ENCODE measurements around the gene ALK.

The ALK gene

DNA sequence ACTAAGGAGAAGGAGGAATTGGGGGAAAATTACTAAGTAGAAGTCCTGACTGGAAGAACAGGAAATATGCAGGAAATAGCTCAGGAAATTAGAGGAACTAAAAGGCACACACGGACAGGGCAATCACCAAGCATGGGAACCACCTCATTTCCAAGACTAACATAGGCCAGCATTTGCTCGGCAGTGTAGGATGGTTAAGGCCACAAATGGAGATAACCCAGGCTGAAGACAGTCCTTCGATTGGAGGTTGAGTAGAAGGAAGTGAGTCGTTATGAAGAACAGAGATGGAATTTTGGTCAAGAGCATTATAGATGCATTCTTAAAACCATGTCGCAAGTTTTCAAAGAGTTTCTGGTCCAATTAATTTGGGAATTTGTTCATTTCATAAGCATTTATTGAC is 401.4 kb downstream of the ALK start:
- DNase-seq, result no peak

DNA sequence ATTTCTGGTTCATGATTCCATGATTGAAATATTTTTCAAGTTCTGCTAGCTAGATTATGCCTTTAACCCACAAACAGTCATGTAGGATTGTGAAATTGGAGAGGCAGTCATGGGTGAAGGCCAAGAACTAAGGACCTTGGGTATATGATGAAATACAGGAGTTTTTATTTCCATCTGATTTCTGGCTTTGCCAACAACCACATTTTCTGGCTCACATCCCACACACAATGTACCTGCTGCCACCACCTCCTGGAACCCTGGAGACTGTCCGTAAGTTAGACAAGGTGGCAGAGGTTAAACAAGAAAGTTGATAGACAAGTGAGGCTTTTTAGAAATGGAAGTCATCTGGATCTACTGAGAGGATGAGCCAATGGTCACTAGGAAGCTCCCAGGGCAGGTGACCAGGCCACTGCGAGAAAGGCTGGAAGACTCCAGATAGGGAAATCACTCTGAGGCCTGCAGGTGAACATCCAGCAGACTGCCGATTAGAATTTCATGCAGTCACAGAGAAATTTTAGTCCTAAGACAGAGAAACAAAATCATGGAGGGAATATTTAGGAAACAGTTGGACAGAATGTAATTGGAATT is 402.0 kb downstream of the ALK start:
- no peak for DNase-seq

GRCh38 chr2:29518646-29519337 is 402.6 kb downstream of the ALK start:
- DNase-seq, result no peak

DNA sequence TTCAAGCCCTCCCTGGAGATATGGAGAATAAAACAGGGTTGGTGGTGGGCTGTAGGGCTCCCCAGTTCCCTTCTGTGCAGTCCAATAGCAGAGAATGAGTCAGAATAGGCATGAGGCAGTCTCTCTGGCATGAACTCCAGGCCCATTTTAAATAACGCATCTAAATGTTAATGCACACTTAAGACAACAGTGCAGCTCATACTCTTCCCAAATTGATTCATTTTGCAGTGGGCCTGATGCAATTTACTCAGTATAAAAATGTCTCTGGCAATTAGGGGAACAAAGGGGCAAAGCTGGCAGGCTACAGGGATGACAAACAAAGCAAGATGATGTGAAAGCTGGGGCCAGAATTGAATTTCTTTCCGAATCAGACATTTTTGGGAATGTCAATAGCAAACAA is 403.4 kb downstream of the ALK start:
- DNase-seq, result no peak

DNA sequence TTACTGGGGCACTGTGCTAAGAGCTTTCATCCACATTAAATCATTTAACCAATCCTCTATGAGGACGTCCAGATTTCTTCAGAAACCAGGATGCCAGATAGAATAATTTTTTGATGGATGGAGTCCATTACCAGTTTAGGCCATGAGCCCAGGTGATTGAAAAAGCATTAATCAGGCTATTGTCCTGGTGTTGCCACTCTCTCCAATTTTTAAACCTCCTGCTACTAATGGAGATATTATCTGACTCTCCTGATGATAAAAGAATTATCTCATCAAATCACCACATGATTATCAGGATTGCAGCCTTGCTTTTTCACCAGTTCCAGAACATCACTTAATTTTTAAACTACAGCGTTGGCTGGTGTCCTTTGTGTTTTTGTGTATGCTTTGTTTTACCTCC is 404.0 kb downstream of the ALK start:
- DNase-seq, result no peak

GRCh38 chr2:29516767-29517166 is 404.6 kb downstream of the ALK start:
- DNase-seq, result no peak

DNA sequence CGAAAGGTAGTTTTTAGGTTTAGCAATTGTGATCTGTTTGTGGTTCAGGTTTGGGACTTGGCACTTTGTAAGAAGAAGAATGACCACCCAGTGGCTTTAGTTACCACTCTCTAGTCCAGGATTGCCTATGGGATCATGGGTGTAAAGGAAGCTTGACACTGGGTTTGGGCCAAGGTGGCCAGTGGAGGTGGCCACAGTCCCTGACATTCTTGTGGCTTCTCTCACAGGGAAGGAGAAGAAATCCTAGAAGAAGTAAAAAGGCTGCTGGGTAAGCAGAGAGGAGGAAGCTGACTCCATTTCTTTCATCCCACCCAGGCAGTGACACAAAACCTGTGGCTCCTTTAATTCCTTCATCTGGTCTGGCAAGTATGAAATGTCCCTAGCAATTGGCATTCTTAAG is 411.5 kb downstream of the ALK start:
- no peak for DNase-seq

DNA sequence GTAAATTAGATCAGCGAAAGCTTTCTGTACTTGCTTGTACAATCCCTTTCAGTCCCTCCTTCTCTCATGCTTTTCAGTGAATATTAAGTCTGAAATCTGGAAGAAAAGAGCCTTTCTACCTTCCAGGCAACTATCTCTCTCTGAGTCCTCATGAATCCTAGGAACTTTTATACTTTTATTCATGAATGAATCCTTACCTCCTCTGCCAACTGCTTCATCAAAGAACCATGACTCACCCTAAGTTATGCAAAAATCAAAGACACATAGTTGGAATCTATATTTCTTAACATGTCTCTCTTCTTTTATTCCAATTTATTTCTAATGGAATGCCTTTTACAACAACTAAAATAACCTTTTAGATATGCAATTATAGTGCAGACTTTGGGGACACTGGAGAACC is 412.0 kb downstream of the ALK start:
- no peak for DNase-seq

- no peak for DNase-seq
Observed at GRCh38 chr2:29504746-29505145, 416.6 kb downstream of the ALK start.

DNA sequence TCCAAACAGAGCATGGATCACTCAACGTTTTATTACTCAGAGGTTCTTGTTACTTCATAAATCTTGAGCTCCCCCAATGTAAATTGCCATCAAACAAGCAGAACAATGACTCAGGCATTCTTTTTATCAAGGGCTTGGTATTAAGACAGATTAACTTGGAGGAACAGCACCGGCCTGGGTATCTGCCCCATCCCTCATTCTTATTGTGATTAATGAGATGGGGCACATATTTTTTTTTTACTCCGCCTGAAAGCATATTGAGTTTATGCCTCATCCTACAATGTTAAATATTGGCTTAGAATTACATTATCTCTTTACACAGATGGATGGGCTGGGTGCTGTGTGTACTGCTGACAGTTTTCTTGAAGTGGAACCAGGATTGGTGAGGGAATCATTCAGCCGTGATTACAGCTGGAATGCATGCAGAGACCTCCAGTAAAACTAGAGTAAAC is 418.9 kb downstream of the ALK start:
- no peak for DNase-seq

DNA sequence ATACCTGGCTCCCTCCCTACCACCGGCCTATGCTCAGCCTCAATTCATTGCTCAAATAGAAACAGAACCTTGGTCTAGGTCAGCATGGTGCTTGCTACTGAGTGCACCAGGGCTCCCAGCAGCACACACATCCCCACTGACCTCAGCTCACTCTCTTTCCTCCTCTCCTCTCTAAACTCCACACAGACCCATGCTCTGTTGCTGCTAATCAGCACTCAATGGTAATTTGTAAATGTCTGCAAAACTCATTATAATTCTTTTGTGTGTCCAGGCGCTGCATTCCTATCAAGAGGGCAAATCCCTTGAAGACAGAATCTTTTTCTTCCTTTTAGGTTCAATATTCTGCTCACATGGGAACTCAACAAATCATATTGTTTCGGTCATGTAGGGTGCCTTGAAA is 424.0 kb downstream of the ALK start:
- no peak for DNase-seq

DNA sequence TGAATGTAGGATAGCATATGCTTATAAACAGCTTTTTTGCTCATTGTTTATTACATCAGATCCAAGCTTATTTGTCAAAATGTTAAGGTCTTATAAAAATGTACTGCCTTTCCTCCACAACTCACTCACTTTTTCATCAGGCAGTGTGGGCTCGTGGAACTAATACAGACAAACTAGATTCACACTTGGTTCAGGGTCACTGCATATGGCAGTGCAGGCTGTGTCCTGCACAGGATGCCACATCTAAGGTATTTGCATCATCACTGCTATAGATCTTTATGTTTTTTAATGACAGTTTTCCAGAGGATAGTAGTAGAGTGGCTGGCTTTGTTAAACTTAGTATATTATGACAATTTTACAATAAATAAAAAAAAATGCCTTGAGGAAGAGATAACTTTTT is 425.2 kb downstream of the ALK start:
- no peak for DNase-seq

DNA sequence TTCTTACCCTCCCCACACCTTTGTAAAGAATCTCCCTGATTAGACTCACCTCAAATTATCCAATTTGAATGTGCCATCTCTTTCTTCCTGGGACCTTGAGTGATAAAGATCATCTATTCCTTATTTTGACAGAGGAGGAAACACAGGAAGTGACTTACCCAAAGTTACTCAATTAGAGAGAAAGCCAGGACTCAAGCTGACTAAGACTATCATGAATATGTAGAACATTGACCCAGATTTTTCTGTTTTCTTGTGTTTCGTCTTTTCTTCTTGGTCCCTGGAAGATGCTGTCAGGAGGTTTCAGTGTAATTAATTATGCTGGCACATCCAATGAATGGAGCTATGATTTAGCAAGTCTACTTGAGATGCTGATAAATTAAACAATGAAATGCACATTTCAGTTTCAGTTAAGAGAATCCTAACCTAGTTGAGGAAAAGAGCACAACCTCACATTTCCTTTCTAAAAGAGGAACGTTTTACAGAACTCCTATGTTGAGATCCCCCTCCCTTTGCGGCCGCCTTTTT is 425.8 kb downstream of the ALK start:
- no peak for DNase-seq

GRCh38 chr2:29495068-29495467 is 426.3 kb downstream of the ALK start:
- DNase-seq, result no peak

DNA sequence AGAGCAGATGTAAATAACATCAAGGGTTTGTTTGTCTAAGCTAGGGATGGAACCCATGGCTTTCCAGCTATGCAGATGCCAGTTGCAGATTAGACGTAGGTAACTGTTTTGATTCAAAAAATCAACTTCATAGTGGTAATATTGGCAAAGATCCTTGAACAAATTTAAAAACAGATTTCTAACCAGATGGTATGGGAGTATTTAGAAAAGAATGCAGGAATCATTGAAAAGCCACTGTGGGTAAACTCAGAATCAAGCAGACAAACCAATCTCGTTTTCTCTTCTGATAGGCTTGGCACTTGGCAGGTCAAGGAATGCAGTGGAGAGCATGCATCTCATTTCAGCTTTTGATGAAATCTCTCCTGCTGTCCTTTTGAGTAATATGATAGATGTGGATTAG is 428.7 kb downstream of the ALK start:
- no peak for DNase-seq

GRCh38 chr2:29490045-29490444 is 431.3 kb downstream of the ALK start:
- DNase-seq, result no peak

GRCh38 chr2:29489568-29489967 is 431.8 kb downstream of the ALK start:
- no peak for DNase-seq

- no peak for DNase-seq
Observed at GRCh38 chr2:29487967-29488555, 433.3 kb downstream of the ALK start.

DNA sequence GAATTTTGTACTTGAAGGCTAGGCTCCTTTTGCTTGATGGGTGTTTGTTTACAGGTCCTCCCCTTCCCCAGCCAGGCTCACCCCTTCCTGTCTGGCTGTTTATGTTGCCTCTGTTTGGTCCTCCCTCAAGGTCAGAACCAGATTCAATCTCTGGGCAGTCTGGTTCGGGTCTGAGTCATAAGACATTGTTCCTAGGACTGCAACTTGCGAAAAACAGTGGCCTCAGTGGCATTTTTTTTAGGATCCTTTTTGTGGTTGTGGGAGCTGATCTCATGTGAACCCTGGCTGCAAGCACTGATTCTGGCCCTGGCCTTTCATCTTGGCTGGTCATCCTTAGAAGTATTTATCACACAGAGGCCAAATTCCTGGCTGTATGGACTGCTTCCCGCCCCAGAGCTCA is 435.8 kb downstream of the ALK start:
- DNase-seq, result no peak

- no peak for DNase-seq
Observed at GRCh38 chr2:29485117-29485516, 436.3 kb downstream of the ALK start.

DNA sequence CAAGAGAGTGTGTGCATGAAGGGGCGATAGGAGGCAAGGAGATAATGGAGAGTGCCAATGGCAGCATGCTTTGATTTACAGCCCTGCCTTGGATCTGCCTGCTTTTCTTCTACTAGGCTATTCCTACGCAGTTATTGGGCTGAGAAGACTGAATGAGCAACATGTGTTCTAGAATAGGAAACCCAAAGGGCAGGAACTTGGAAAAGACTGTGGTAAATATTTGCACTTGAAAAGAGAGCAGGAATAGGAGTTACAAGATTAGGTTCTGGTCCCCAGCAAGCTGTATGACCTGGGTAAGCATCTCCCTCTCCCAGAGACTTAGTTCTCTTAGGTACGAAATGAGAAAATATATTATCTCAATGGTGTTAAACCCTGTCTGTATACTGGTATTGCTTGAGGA is 438.5 kb downstream of the ALK start:
- DNase-seq, result no peak

DNA sequence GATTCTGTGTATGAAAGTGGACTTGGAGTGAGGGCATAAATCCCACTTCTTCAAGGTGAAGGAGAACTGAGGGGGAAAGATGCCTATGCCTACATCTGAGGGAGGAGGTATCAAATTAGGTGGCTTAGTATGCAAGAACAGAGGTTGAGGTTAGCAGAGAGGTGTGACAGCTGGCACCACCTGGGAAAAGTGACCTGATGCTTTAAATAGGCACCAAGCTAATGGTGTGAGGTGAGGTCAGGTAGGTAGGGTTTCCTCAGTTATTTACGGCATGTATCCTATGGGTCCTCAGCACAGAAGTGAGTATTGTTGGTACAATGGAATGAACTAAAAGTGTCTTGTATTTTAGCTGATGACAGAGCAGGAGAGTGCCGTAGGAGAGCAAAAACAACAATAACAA is 439.0 kb downstream of the ALK start:
- DNase-seq, result no peak

- no peak for DNase-seq
Observed at GRCh38 chr2:29481313-29481712, 440.1 kb downstream of the ALK start.

DNA sequence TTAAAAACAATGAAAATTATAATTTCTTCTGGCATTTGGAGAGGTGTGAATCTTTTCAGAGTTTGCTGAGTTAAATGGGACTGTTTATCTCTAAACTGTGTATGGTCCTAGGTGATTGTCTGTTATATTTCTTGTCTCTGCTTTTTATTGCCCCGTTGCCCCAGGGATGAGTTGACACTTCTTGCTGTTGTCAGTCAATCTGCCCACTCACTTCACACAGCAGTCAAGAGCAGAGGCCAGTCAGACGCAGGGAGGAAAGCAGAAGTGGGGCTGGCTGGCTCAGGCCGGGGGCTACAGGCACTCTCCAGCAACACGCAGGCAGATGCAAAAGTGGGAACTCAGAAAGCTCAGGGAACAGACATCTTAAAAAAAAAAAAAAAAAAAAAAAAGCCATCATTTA is 441.0 kb downstream of the ALK start:
- no peak for DNase-seq

GRCh38 chr2:29479401-29479800 is 442.0 kb downstream of the ALK start:
- DNase-seq, result no peak

Data from NCI-H2081 treated with DMSO at 0.1 percent for 48 hours (cell line).